ENCODE data around the gene CACNG5.

Gene CACNG5, protein sequence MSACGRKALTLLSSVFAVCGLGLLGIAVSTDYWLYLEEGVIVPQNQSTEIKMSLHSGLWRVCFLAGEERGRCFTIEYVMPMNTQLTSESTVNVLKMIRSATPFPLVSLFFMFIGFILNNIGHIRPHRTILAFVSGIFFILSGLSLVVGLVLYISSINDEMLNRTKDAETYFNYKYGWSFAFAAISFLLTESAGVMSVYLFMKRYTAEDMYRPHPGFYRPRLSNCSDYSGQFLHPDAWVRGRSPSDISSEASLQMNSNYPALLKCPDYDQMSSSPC

DNA sequence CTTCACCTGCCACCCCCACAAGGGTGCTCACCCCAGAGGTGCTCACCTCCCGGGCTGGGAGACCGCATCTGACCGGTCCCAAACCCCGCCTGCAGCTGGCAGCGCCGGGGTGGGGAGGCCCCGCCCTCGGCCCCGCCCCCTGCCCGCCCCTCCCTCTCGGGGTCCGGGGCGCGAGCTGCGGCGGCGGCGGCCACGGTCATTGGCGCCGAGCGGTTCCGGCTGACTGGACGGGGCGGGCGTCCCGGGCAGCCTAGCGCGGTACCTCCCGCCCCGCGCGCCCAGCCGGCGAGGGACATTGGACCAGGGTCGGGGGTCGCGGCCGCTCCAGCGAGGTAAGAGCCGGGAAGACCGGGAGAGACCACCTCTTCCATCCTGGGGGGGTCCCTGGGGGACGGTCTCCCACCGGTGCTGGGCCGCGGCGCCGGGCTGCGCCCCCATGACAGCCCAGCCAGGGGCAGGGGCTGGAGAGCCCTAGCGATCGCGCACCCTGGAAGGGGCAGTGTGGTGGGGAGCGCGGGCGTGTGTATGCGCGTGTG lies at the start of gene CACNG5:
CACNG5 (plus strand) TSS at position 199 of the 536 bp plus-strand sequence. CDS start 42,216 bp downstream, outside the sequence.
- no peak for DNase-seq

DNA sequence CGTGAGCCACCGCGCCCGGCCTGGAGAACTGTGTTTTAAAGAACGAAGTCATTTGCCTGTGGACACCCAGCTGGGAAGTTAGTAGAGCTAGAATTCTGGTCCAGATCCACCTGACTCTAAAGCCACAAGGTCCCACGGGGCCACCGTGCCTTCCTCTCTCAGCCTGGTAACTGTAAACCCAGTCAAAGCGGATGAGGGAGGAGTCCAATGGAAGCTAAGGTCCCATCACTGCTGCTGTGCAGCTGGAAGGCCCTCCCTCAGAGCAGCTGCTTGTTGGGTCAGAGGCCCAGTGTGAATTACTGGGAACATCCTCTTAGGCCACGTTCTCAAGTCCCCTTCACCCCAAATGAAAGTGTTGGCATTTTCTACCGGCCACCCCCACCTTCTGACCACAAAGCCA lies 48.8 kb upstream of the CACNG5 start:
- no peak for DNase-seq

DNA sequence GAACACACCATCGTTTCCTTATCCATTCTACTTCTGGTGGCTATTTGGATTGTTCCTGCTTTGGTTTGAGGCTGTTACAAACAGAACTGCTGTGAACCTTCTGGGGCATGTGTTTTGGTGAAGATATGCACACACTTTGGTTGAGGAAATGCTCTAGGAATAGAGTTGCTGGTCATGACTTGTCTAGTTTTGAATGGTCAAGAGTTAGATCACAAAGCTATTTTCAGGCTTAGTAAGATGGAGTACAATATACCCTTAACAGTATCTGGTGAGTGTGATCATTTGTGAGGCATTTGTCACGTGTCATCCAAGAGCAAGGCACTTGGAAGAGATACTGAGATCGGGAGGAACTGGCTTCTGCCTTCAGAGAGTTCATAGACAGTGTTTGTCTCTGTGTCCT lies 47.0 kb upstream of the CACNG5 start:
- DNase-seq: no peak

DNA sequence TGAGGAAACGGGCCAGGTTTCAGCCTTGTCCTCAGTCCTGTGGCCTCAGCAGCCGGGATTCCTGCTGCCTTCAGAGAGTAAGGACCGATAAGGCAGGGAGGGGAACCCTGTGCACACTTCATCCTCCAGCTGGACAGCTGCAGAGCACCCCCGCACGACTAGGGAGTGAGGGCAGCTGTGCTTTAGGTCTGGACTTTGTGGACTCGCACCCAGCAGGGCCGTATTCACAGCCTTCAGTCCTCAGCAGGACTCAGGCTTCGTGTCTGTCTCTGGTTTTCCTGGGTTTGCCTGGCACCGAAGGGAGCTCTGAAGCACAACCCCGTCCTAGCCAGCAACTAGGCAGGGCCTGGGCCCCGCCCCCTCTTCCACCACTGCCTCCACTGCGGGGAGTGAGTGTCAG lies 45.8 kb upstream of the CACNG5 start:
- DNase-seq: no peak

DNA sequence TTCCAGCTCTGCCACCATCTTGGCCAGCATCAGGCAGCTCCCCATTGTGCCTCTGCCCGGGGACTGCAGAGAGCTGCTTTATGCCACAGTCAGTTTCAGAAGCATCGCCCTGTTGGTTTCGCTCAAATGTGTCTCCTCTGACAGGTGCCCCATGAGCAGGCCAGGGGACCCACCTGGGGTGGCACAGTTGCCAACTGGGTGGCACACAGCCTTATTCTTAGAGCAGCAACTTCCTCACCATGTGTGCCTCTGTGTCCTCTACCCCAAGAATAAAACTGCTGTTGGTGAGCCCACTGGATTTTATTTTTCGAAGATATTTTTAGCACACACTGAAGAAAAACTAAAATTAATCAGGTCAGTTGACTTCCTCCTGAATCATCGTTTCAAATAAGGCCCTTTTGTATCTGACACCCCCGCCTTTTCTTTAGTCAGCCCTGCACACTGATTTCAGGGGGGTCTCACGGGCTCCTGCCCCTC lies 44.9 kb upstream of the CACNG5 start:
- DNase-seq: no peak

DNA sequence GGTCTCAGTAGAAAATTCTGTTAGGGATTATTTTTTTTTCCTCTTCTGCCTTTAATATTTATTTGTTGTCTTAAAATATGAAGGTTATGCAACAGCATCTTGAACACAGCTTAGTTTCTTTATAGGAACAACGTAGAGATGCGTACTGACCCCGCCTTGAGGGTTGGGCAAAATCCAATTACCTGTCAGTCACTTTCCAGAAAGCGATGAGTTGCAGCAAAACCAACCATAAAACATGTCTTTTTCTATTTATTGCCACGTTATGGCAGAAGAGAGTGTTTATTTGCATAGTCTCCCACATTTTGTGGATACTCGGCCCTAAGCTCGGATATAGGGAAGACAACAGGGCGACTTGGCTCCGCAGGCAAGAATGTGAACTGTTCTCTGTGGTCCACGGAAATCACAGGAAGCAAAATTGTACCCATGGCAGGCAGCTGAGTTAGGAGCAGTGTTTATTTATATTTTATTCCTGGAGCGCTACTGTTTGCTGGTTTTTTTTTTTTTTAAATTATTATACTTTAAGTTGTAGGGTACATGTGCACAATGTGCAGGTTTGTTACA lies 44.3 kb upstream of the CACNG5 start:
- DNase-seq: no peak

DNA sequence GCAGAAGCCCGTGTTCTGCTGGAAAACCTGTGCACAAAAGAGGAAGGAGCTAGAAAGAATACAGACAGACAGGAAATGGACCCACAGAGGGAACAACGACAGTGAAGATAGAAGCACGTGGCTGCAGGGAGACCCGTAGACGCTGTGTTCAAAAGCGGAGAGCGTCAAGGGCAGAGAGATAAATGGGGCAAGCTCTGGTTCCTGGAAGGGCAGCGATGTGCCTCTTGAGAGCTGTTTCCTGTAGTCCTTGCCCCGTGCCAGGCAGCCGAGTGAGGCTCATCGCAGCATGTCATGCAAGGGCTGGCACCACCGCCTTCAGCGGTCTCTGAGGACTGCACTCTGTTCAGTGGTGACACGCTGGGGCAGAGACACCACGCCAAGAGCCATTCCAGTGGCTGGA lies 43.6 kb upstream of the CACNG5 start:
- DNase-seq: peak; percentile 24 to 28

DNA sequence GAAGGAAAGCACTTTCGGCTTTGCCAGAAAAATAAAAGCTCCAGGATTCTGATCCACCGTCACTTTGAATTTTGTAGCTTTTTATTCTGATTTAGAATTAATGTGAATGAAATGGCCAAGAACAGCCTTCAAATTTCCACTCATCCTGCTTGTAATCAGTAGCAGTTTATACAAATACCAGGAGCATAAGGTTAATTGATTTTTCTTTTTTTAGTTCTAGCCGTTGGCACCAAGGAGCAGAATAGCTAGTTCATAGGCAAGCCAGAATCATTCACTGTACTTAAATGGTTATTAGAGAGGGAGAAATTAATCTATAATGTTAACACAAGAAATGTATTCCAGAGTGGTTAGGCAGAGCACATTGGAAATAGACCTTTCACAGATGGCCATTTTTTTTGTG lies 41.1 kb upstream of the CACNG5 start:
- no peak for DNase-seq

DNA sequence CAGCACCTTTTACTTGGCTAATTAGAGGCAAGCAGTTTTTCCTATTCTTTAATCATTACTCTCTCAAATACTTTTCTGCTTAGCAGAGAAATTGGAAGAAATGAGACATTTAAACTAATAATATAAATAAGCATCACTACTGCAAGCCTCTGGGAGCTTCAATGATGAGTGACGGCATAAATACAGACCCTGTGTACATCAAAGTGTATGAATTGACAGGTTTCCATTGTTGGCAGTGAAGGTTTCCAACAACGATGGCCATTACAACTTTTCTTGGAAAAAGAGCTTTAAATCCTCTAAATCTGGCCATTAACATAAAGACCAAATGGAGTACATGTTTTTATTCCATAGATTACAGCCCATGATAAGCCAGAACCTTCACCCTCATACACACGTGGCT lies 39.4 kb upstream of the CACNG5 start:
- DNase-seq: no peak

DNA sequence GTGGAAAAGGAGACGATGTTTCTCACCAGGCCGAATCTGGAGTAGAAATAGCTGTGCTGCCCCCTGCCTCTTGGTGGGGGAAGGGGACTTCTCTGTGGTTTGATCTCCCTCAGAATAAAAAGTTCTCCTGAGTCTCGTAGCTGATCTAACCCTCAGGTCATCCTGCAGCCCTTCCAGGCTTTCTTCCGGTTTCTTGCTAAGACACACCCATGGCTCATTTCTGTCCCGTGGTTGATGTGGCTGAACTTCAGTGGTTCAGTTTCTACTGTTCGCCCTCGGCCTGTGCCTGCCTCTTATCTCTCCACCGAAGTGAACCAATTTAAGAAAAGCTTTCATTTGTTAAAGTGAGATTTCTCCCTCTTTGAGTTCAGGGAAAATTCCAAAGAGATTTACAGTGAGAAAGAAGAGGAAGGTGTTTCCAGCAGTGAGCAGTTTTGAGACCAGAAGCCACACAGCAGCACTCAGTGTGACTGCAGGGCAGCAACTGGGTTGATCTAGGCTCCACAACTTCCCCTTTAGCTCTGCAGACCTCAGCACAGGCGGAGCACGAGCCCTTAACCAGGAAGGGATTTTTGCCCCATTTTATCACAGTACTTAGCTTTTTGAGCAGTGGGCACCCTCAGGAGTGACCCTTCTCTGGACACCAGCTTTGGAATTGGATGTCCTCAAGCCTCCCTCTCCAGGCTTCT lies 34.9 kb upstream of the CACNG5 start:
- peak in 1 of 2 donors; percentile 1 for DNase-seq

DNA sequence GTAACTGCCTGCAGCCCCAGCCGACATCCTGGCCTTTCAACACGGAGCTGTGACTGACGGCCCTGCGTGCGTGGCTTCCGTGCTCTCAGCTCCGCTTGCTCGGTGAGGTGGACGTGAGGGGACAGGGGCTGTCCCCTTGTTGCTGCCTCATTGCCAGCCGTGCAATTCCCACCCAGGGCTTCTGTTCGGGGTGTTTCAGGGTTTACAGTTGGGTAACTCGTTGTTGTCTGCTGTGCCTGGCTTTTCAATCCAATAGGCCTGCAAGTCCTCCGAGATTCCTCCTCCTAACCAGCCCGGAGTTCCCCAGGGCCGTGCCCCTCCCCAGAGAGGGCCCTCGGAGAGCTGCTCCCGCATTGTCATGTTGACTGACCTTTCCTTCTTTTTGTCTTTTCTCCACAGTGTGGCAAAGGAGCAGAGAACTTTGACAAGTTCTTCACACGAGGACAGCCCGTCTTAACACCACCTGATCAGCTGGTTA lies 31.4 kb upstream of the CACNG5 start:
- DNase-seq: no peak

DNA sequence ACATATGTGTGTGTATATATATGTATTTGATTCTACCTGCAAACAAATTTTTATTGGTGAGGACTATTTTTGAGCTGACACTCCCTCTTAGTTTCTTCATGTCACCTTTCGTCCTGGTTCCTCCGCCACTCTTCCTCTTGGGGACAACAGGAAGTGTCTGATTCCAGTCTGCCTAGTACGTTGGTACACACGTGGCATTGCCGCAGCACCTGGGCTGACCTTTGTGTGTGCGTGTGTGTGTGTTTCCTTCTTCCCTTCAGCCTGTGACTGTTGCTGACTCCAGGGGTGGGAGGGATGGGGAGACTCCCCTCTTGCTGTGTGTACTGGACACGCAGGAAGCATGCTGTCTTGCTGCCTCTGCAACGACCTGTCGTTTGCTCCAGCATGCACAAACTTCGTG lies 29.4 kb upstream of the CACNG5 start:
- no peak for DNase-seq

DNA sequence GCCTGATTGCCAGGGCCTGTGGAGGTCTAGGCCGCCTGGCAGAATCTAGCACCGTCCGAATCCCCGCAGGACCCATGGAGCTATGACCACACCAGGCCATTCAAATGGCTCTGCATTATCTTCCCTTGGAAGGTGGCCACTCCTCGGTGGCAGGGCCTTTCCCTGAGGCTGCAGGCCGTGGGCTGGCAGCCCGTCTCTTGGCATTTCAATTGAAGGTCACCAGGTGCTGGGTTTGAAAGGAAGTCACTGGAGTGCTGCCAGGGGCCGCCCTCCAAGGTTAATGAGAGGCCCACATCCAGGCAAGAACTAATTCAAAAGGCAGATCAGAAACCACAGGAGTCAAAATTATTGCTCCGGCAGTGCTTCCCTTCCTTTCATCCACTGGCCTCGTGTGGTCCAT lies 27.7 kb upstream of the CACNG5 start:
- DNase-seq: no peak

DNA sequence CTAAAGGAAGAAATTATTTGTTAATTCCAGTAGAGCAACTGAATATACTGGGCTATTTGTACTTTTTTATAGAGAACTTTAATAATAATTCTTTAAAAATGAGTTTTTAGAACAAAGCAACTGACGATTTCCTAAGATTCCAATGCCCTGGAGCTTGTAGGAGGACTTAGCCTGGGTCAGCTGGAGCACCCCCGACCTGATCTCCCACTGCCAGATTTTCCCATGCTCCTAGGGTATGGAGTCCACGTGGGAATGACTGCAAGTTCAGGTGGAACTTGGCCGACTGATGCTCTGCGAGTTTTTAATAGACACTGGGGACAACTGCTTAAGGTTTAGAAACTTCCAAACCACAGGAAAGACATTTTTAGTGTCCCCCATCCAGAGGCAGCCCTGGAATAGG lies 25.5 kb upstream of the CACNG5 start:
- DNase-seq: no peak

DNA sequence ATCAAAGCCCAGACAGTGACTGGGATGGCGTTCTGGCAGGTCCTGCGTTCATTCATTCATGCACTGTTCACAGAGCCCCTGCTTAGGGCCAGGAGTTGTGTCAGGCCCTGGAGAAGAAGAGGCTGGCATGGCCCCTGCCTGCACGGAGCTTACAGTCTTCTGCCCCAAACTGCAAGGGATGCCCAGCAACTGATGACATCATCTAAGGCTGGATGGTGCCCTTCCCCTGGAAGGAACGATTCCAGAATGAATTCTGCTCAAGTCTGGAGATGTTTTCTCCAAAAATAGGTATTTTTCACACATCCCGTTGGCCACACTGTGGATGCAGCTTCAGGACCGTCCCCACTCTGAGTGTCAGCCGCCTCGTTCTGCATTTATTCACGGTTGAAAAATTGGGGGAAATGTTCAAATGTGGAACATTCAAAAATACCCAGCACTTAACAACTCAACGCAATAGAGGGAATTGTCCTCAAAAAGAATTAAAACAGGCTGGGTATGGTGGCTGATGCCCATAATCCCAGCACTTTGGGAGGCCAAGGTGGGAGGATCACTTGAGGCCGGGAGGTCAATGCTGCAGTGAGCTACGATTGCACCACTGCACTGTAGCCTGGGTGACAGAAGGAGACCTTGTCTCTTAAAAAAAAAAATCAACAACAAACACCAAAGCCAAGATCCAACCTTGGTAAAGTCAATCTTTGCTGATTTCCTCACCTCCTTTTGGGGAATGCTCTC lies 23.8 kb upstream of the CACNG5 start:
- no peak for DNase-seq

DNA sequence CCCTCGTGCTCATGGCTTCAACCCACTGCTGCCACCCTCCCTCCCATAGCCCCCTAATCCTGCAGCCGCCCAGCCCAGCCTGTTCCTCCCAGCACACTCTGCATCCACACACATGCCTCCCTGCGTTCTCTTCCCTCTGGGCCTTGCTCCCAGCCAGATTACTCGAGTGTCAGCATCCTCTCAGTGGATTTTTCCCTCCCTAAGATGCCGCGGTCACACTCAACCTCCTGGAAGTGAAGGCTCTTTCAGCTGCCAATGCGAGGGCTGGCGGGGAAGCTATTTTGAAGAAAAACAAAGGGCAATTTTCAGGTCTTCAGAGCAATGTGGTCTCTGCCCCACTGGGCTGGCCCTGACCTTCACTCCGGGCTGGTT lies 23.2 kb upstream of the CACNG5 start:
- no peak for DNase-seq

DNA sequence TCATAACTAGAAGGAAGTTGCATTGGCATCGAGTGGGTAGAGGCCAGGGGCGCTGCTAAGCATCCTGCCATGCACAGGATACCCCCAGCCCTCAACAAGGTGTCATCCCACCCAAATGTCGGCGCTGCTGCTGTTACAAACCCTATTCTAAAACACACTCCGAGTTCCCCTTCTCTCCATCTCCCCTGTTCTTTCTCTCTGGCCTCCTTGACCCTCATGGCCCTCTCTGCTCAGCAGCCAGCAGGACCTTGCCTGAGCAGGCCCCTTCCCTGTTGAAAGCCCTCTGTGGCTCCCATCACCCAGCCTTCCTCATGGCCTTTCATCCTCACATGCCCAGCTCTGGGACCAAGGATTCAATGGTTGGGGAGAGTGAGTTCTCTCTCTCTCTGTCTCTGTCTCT lies 22.3 kb upstream of the CACNG5 start:
- DNase-seq: no peak

DNA sequence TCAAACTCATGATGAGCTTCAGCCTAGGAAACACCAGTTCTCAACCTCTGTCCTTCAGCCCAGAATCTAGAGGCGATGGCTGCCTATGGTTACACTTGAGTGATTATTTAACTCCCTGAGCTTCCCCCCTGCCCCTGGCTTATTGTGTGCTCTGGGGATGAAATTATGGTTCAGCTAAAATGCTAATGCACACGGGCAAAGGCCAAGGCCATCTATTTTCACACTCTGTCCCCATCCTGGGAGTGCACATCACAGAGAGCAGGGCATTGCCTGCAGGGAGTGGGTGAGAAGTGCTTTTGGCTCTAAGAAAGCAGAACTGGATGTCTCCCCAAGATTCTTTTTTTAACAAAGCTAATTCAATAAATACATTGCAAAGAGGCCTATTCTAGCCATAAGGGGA lies 21.6 kb upstream of the CACNG5 start:
- no peak for DNase-seq

DNA sequence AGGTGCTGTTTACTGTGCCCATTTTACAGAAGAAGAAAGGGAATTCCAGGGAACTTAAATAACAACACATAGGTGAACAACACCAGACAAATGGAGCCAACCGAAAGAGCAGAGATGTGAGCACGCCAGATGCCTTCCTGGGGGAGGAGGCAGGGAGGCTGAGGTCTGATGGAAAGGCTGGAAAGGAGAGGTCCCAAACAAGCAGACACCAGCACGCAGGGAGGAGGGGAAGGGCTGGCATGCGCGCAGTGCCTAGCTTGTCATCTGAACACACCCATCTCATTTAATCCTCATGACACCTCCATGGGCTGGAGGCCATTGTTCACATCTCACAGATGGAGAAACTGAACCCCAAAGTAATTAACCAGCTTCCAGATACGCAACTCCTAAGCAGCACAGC lies 20.9 kb upstream of the CACNG5 start:
- DNase-seq: no peak

DNA sequence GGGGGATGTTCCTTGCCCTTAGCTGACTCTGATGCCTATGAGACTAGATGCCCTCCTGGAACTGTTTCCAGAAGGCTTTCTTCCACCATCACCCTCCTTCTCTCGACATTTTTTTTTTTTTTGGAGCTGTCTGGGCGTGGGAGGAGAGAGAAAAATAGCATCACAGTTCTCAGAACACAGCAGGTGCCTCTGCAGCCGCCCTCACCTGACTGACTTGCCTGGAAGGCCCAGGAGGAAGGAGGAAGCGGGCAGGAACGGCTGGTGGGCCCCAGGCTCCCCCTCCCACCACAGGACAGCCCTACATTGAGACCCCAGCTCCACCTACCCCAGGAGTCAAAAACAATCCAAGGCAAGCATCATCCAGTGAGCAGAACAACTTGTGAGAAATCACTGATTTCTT lies 20.3 kb upstream of the CACNG5 start:
- DNase-seq: no peak

DNA sequence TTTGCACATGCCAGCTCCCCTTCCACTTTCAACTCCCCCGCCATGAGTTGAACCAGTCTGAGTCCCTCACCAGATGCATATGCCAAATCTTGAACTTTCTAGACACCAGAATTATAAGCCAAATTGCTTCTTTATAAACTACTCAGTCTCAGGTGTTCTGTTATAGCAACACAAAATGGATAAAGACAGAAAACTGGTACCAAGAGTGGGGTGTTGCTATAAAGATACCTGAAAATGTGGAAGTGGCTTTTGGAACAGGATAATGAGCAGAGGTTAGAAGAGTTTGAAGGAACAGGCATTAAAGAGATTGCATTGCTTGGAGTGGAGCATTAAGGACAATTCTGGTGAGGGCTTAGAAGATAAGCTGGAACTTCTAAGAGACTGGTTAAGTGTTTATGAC lies 17.2 kb upstream of the CACNG5 start:
- DNase-seq: no peak

DNA sequence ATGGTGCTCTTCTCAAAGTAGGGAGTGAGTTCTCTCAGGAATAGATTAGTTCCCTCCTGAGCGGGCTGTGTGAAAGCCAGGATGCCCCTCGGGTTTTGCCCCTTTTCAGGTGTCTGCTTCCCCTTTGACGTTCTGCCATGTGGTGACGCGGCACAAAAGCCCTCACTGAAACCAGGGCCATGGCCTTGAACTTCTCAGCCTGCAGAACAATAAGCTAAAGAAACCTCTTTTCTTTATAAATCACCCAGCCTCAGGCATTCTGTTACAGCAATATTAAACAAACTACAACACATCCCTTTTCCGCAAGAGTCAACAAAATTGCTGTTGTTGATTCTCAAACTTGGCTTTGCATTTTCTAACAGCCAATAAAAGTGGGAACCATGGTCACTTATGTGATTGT lies 15.5 kb upstream of the CACNG5 start:
- no peak for DNase-seq

DNA sequence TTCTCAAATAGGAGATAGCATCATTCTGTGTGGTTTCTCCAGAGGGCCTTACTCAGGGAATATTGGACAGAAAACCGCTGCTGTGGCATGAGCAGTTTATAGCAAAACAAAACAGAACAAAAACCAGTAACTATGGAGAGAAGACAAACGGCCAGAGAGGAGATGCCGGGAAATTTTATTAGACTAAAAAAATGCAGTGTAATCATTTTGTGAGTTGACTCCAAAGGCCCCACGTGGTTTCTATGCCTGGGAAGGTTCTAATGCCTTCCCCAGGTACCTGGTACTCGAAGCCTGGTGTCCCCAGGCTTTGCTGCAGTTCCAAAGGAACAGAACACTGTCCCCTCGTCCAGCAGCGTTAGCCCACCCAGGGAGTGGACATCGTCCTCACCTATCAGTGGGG lies 12.9 kb upstream of the CACNG5 start:
- no peak for DNase-seq

All from inflammatory macrophage treated with lipopolysaccharide for 1 hour (primary cell).